Common myeloid progenitor, CD34-positive (primary cell): ENCODE measurements around the gene AK9.

Experiments
- CTCF ChIA-PET: fragments of 350-600 bp; sonication (Branson Sonifier 250); formaldehyde crosslinking; loops from one replicate; lab custom pipeline; 2021; ENCODE audit warnings: antibody characterized with exemption; lab: Charles Lee
- POLR2A ChIA-PET: fragments of 350-600 bp; sonication (Branson Sonifier 250); formaldehyde crosslinking; loops from one replicate; lab custom pipeline; 2021; ENCODE audit warnings: antibody characterized with exemption; lab: Charles Lee
- DNase-seq, 3 donors: peaks; one replicate each; pipeline versions ENCODE4 v3.0.0 to v3.0.0-alpha.2; 2013
- H3K27ac ChIP-seq, 2 experiments: 1 replicate in 1 of 2; 2 replicates in 1 of 2; pipeline ENCODE4 v1.7.0; 2013; ENCODE audit warnings: inconsistent platforms in 2 of 2, low read length in 2 of 2, mild to moderate bottlenecking in 2 of 2, low read depth in 1 of 2, moderate library complexity in 1 of 2; ENCODE audit not compliant: severe bottlenecking in 2 of 2, insufficient read depth in 1 of 2, poor library complexity in 1 of 2
- H3K27me3 ChIP-seq, 5 experiments: replicated peaks in 2 of 5; 1 replicate in 3 of 5; 2 replicates in 2 of 5; pipeline versions ENCODE4 v1.6.1 to v1.7.0; 2013; ENCODE audit warnings: low read length in 4 of 5, mild to moderate bottlenecking in 2 of 5, moderate library complexity in 2 of 5, inconsistent platforms in 1 of 5; ENCODE audit not compliant: insufficient read depth in 5 of 5, control insufficient read depth in 4 of 5
- H3K36me3 ChIP-seq, 4 experiments: 1 replicate in 2 of 4; 2 replicates in 2 of 4; pipeline versions ENCODE4 v1.6.1 to v1.7.0; 2013; ENCODE audit warnings: low read length in 3 of 4, control low read depth in 1 of 4, mild to moderate bottlenecking in 1 of 4; ENCODE audit not compliant: control insufficient read depth in 4 of 4, insufficient read depth in 4 of 4
- H3K4me1 ChIP-seq, 4 experiments: 1 replicate in 3 of 4; 2 replicates in 1 of 4; pipeline versions ENCODE4 v1.6.1 to v1.7.1; 2013; ENCODE audit warnings: low read length in 3 of 4, mild to moderate bottlenecking in 3 of 4, control low read depth in 1 of 4, inconsistent platforms in 1 of 4, moderate library complexity in 1 of 4; ENCODE audit not compliant: control insufficient read depth in 4 of 4, insufficient read depth in 4 of 4; ENCODE audit errors: control extremely low read depth in 1 of 4
- H3K4me3 ChIP-seq, 7 experiments: 1 replicate in 4 of 7; 2 replicates in 3 of 7; pipeline versions ENCODE4 v1.5.1 to v1.7.0; 2013; ENCODE audit warnings: mild to moderate bottlenecking in 7 of 7, low read length in 6 of 7, moderate library complexity in 6 of 7, inconsistent platforms in 2 of 7, low read depth in 2 of 7, control low read depth in 1 of 7; ENCODE audit not compliant: insufficient read depth in 4 of 7, control insufficient read depth in 1 of 7; ENCODE audit errors: extremely low read depth in 1 of 7
- H3K9me3 ChIP-seq, 5 experiments: 1 replicate in 4 of 5; 2 replicates in 1 of 5; pipeline versions ENCODE4 v1.6.1 to v1.7.1; 2013; ENCODE audit warnings: low read length in 4 of 5, mild to moderate bottlenecking in 2 of 5, inconsistent platforms in 1 of 5, low read depth in 1 of 5, moderate library complexity in 1 of 5; ENCODE audit not compliant: control insufficient read depth in 4 of 5, insufficient read depth in 2 of 5; ENCODE audit errors: control extremely low read depth in 1 of 5
- WGBS: methylation state at CpG from one replicate; pipeline ENCODE4 v1.1.5; 2013; ENCODE audit not compliant: insufficient coverage; 5-methylcytosine and 5-hydroxymethylcytosine counted together

AK9 gene

GRCh38 chr6:109669811-109670210, 21.2 kb downstream of the AK9 start:
- POLR2A ChIA-PET, result no interaction called here
- 95% methylated on average over 3 of the region's 4 CpGs for WGBS

GRCh38 chr6:109662192-109662591, 28.8 kb downstream of the AK9 start:
- ChIA-PET POLR2A (no interaction called here), CTCF (no interaction called here)
- no peaks in the 10 kb centered on the region for H3K9me3 ChIP-seq
- DNase-seq, result no peak
- H3K4me3 ChIP-seq, result no peak overlapping the region
- H3K4me1 ChIP-seq, result no peaks in the 10 kb centered on the region
- H3K36me3 ChIP-seq, result peaks cover 0 to 5% (median 0%) of the 10 kb centered on the region in 4 experiments
- no peak overlapping the region for H3K27ac ChIP-seq
- no peaks in the 10 kb centered on the region for H3K27me3 ChIP-seq
- WGBS, result 95% methylated on average over 2 of the region's 2 CpGs

More at GRCh38 chr6:109669811-109670210, 21.2 kb downstream of the AK9 start:
- Histone ChIP-seq H3K4me3 (no peak overlapping the region), H3K4me1 (no peaks in the 10 kb centered on the region), H3K27me3 (no peaks in the 10 kb centered on the region), H3K27ac (no peak overlapping the region), H3K36me3 (peaks cover 0 to 3% (median 0%) of the 10 kb centered on the region in 4 experiments), H3K9me3 (no peaks in the 10 kb centered on the region)
- CTCF ChIA-PET, result no interaction called here
- DNase-seq, result no peak

GRCh38 chr6:109660526-109661320, 30.3 kb downstream of the AK9 start:
- Histone ChIP-seq H3K27ac (no peak overlapping the region), H3K27me3 (peaks cover 0 to 2% (median under 1%) of the 10 kb centered on the region in 5 experiments), H3K36me3 (peaks cover 0 to 6% (median 2%) of the 10 kb centered on the region in 4 experiments), H3K4me1 (no peaks in the 10 kb centered on the region), H3K9me3 (no peaks in the 10 kb centered on the region), H3K4me3 (no peak overlapping the region)
- WGBS, result no CpG with 5 or more reads among the region's 1 CpG
- DNase-seq, result no peak
- CTCF ChIA-PET, result no interaction called here
- POLR2A ChIA-PET, result no interaction called here

GRCh38 chr6:109655761-109656262, 35.2 kb downstream of the AK9 start:
- no peak overlapping the region for H3K27ac ChIP-seq
- POLR2A ChIA-PET, result no interaction called here
- H3K4me3 ChIP-seq, result no peak overlapping the region
- peaks cover 0 to 6% (median 2%) of the 10 kb centered on the region in 5 experiments for H3K27me3 ChIP-seq
- DNase-seq, result no peak
- H3K9me3 ChIP-seq, result no peaks in the 10 kb centered on the region
- peaks cover 0 to 3% (median 0%) of the 10 kb centered on the region in 4 experiments for H3K4me1 ChIP-seq
- peaks cover 0 to 6% (median 2%) of the 10 kb centered on the region in 4 experiments for H3K36me3 ChIP-seq
- CTCF ChIA-PET, result interaction anchor here (0.6 kb wide), 1 partner anchor 16 kb away, joined by 4 read pairs; no protein-coding TSS in a partner anchor
- 96% methylated on average over 4 of the region's 6 CpGs for WGBS

GRCh38 chr6:109653264-109653663, 37.7 kb downstream of the AK9 start:
- Histone ChIP-seq H3K4me1 (peaks cover 0 to 3% (median 0%) of the 10 kb centered on the region in 4 experiments), H3K9me3 (no peaks in the 10 kb centered on the region), H3K27me3 (peaks cover 0 to 6% (median 2%) of the 10 kb centered on the region in 5 experiments), H3K27ac (no peak overlapping the region), H3K4me3 (no peak overlapping the region), H3K36me3 (peaks cover 0 to 6% (median under 1%) of the 10 kb centered on the region in 4 experiments)
- WGBS, result 0% methylated on average over 3 of the region's 5 CpGs
- DNase-seq, result peak; percentile 14 to 47 (median 31)
- ChIA-PET CTCF (no interaction called here), POLR2A (no interaction called here)

GRCh38 chr6:109644131-109644530, 46.9 kb downstream of the AK9 start:
- no peak for DNase-seq
- CTCF ChIA-PET, result no interaction called here
- no CpG with 5 or more reads among the region's 2 CpGs for WGBS

GRCh38 chr6:109632405-109632804, 58.6 kb downstream of the AK9 start:
- H3K4me3 ChIP-seq, result no peak overlapping the region
- no peak overlapping the region for H3K27ac ChIP-seq
- H3K36me3 ChIP-seq, result peaks cover 0 to 2% (median 0%) of the 10 kb centered on the region in 4 experiments
- no peak for DNase-seq
- peaks cover 0 to 4% (median 0%) of the 10 kb centered on the region in 5 experiments for H3K9me3 ChIP-seq
- no peaks in the 10 kb centered on the region for H3K4me1 ChIP-seq
- H3K27me3 ChIP-seq, result no peaks in the 10 kb centered on the region
- CTCF ChIA-PET, result no interaction called here
- WGBS, result no CpG with 5 or more reads among the region's 1 CpG
- POLR2A ChIA-PET, result no interaction called here

More at GRCh38 chr6:109644131-109644530, 46.9 kb downstream of the AK9 start:
- POLR2A ChIA-PET, result no interaction called here
- no peak overlapping the region for H3K27ac ChIP-seq
- H3K4me3 ChIP-seq, result no peak overlapping the region
- peaks cover 1 to 14% (median 5%) of the 10 kb centered on the region in 5 experiments for H3K9me3 ChIP-seq
- H3K36me3 ChIP-seq, result peaks cover 0 to 16% (median 5%) of the 10 kb centered on the region in 4 experiments
- H3K4me1 ChIP-seq, result no peaks in the 10 kb centered on the region
- H3K27me3 ChIP-seq, result no peaks in the 10 kb centered on the region
